Thyroid gland (tissue), 4 donors: Measurements from ENCODE around the gene DNAI1. TPM values are rescaled to one million over a fixed set of nuclear protein-coding genes. Genes with fewer than 3 reads are reported as not detected.
"Not testable (repeated sequence)": the region's sequence is repeated elsewhere in the genome, so short reads cannot be mapped to it uniquely, and the experiment has no call there.

Experiments
- DNase-seq, 2 donors: peaks; one replicate each; pipeline ENCODE4 v3.0.0-alpha.2; 2019
- H3K27ac ChIP-seq, 3 donors: fragments of 200-600 bp; sonication (generic); 1 replicate in 2 of 3; 2 replicates in 1 of 3; pipeline ENCODE4 v1.5.1; 2016 to 2019; ENCODE audit warnings: mild to moderate bottlenecking in 1 of 3, moderate library complexity in 1 of 3
- H3K27me3 ChIP-seq: fragments of 200-600 bp; sonication (generic); one replicate; pipeline ENCODE4 v1.5.1; 2019
- H3K36me3 ChIP-seq, 2 donors: fragments of 200-600 bp; sonication (generic); one replicate each; pipeline ENCODE4 v1.5.1; 2016 to 2019
- H3K4me1 ChIP-seq, 2 donors: fragments of 200-600 bp; sonication (generic); one replicate each; pipeline ENCODE4 v1.5.1; 2017 to 2019
- H3K4me3 ChIP-seq, 3 donors: fragments of 200-600 bp; sonication (generic); replicated peaks in 1 of 3; 1 replicate in 2 of 3; 2 replicates in 1 of 3; pipeline ENCODE4 v1.5.1; 2016; ENCODE audit warnings: mild to moderate bottlenecking in 1 of 3
- H3K9me3 ChIP-seq: fragments of 200-600 bp; sonication (generic); one replicate; pipeline ENCODE4 v1.5.1; 2017
- POLR2A ChIP-seq, 2 donors: fragments of 450-650 bp; IDR thresholded peaks; one replicate each; pipeline ENCODE4 v1.6.1; 2017; ENCODE audit warnings: antibody characterized with exemption in 2 of 2, mild to moderate bottlenecking in 2 of 2, moderate library complexity in 1 of 2
- WGBS, 2 donors: methylation state at CpG; one replicate each; pipeline ENCODE4 v1.1.5; 2017; 5-methylcytosine and 5-hydroxymethylcytosine counted together
- intact Hi-C: fragments of 100-400 bp; cut with DNase I; formaldehyde crosslinking; loops from one replicate; pipeline ENCODE4 v1.15.1; 2023
- total RNA-seq, 4 donors: library from RNA; depleted of rRNA; stranded (reverse); fragments of >200 nt; gene quantifications; one replicate each; pipeline ENCODE4 v1.2.3, GENCODE V29; 2016
- TF ChIP-seq, protein P1 (sequence below), 6 experiments: fragments of 200-600 bp in 3 of 6; fragments of 450-650 bp in 3 of 6; sonication (generic) in 3 of 6; IDR thresholded peaks; one replicate each; pipeline ENCODE4 v1.5.1; 2016 to 2019; ENCODE audit warnings: antibody characterized with exemption in 6 of 6, mild to moderate bottlenecking in 2 of 6, inconsistent platforms in 1 of 6, moderate library complexity in 1 of 6

Gene DNAI1
- total RNA-seq, 4 donors from 2014 or later: 0.81 to 0.89 TPM; not detected in 2

DNA sequence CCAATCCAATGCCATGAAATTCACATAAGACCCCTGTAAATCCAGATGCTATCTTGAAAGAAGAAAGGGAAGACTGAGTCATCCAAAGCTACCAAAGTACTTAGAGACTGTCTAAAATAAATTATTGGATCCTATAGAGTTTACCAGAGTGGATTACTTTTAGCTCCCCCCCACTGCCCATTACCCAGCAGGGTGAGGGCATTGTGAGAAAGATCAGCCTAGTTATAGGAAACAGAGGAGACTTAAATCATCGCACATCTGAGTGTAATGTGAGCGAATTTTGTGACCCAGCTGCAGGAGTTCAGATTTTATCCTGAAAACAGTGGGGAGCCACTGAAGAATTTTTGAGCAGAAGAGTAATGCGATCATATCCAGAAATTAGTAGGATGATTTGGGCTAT lies 65.7 kb downstream of the DNAI1 start:
- 91 to 93% methylated on average over 3 of the region's 3 CpGs for WGBS, 2 donors

GRCh38 chr9:34526026-34526425 lies 67.4 kb downstream of the DNAI1 start:
- no peaks in the 10 kb centered on the region for H3K9me3 ChIP-seq
- 84 to 87% methylated on average over 2 of the region's 2 CpGs for WGBS, 2 donors
- H3K27me3 ChIP-seq: no peaks in the 10 kb centered on the region
- no peak for TF ChIP-seq POLR2A (IDR thresholded peaks at IDR 0.05)
- H3K36me3 ChIP-seq: no peaks in the 10 kb centered on the region
- peaks cover 6 to 10% of the 10 kb centered on the region in 2 donors for H3K4me1 ChIP-seq
- intact Hi-C loops: no loop called here
- no peak for DNase-seq
- H3K27ac ChIP-seq: no peak overlapping the region
- H3K4me3 ChIP-seq: no peak overlapping the region

More for the DNA sequence above, 65.7 kb downstream of the DNAI1 start:
- no peak for DNase-seq
- Histone ChIP-seq H3K9me3 (no peaks in the 10 kb centered on the region), H3K27ac (no peak overlapping the region), H3K4me1 (peaks cover 6 to 10% of the 10 kb centered on the region in 2 donors), H3K36me3 (no peaks in the 10 kb centered on the region), H3K4me3 (no peak overlapping the region), H3K27me3 (no peaks in the 10 kb centered on the region)
- TF ChIP-seq, protein P1, sequence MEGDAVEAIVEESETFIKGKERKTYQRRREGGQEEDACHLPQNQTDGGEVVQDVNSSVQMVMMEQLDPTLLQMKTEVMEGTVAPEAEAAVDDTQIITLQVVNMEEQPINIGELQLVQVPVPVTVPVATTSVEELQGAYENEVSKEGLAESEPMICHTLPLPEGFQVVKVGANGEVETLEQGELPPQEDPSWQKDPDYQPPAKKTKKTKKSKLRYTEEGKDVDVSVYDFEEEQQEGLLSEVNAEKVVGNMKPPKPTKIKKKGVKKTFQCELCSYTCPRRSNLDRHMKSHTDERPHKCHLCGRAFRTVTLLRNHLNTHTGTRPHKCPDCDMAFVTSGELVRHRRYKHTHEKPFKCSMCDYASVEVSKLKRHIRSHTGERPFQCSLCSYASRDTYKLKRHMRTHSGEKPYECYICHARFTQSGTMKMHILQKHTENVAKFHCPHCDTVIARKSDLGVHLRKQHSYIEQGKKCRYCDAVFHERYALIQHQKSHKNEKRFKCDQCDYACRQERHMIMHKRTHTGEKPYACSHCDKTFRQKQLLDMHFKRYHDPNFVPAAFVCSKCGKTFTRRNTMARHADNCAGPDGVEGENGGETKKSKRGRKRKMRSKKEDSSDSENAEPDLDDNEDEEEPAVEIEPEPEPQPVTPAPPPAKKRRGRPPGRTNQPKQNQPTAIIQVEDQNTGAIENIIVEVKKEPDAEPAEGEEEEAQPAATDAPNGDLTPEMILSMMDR (IDR thresholded peaks at IDR 0.05): no peak
- TF ChIP-seq POLR2A (IDR thresholded peaks at IDR 0.05): no peak
- intact Hi-C loops: no loop called here

DNA sequence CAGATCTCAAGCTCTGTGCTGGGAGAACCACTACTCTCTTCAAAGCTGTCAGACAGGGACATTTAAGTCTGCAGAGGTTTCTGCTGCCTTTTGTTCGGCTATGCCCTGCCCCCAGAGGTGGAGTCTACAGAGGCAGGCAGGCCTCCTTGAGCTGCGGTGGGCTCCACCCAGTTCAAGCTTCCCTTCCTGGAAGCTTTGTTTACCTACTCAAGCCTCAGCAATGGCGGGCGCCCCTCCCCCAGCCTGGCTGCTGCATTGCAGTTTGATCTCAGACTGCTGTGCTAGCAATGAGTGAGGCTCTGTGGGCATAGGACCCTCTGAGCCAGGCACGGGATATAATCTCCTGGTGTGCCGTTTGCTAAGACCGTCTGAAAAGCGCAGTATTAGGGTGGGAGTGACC lies 73.4 kb downstream of the DNAI1 start:
- H3K36me3 ChIP-seq, H3K9me3 ChIP-seq, H3K4me1 ChIP-seq, H3K27ac ChIP-seq, H3K27me3 ChIP-seq, intact Hi-C loops, H3K4me3 ChIP-seq, DNase-seq: not testable (repeated sequence)
- WGBS, 2 donors: 87 to 96% methylated on average over 4 to 7 of the region's 8 CpGs

DNA sequence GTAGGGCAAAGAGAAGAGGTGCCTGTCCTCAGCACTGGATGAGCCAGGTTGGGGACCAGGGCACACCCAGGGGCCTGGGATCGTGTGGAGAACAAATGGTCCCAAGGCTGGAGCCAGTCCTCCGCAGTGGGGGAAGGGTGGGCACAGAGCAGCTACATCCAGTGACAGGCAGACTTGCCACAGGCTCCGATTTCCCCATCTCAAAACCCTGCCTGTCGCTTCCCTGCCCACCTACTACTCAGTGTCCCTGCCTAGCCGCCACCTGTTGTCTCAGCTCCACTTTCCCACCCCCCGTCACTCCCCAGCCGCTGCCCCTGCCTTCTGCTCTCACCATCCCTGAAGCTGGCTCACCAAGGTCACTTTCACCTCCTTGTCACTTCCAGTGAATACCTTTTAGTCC lies 78.1 kb downstream of the DNAI1 start:
- no peaks in the 10 kb centered on the region for H3K27me3 ChIP-seq
- no peak for DNase-seq
- H3K9me3 ChIP-seq: no peaks in the 10 kb centered on the region
- H3K4me3 ChIP-seq: no peak overlapping the region
- TF ChIP-seq, protein P1 (IDR thresholded peaks at IDR 0.05): no peak
- TF ChIP-seq POLR2A (IDR thresholded peaks at IDR 0.05): no peak
- intact Hi-C loops: no loop called here
- no peak overlapping the region for H3K27ac ChIP-seq
- no peaks in the 10 kb centered on the region for H3K4me1 ChIP-seq
- WGBS, 2 donors: 55 to 56% methylated on average over 7 of the region's 7 CpGs
- no peaks in the 10 kb centered on the region for H3K36me3 ChIP-seq

- WGBS, 2 donors: 74 to 81% methylated on average over 2 of the region's 2 CpGs
- Histone ChIP-seq H3K36me3 (no peaks in the 10 kb centered on the region), H3K27ac (no peak overlapping the region), H3K9me3 (no peaks in the 10 kb centered on the region), H3K4me1 (no peaks in the 10 kb centered on the region), H3K27me3 (no peaks in the 10 kb centered on the region), H3K4me3 (no peak overlapping the region)
- TF ChIP-seq POLR2A (IDR thresholded peaks at IDR 0.05): no peak
- TF ChIP-seq, protein P1 (IDR thresholded peaks at IDR 0.05): no peak
- DNase-seq: no peak
- intact Hi-C loops: no loop called here
Measured at GRCh38 chr9:34540827-34541226, 82.2 kb downstream of the DNAI1 start.

DNA sequence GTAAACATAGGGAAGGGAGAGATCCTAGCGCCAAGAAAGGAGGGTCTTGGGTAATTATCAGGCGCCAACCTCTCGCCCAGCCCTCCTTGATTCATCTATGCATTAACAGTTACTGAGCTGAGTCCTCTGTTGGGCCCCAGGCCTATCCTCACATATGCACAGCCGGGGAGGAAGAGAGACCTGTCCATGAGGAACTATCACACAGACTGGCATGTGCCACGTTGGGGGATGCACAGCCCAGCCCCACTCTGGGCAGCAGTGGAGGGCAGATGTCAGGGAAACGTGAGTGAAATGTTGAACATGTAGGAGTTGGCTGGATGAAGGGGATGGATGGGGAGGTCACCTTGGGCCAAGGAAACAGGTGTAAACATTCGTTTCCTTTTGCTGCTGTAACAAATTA lies 82.9 kb downstream of the DNAI1 start:
- Histone ChIP-seq H3K36me3 (no peaks in the 10 kb centered on the region), H3K27me3 (no peaks in the 10 kb centered on the region), H3K27ac (no peak overlapping the region), H3K9me3 (no peaks in the 10 kb centered on the region), H3K4me1 (no peaks in the 10 kb centered on the region), H3K4me3 (no peak overlapping the region)
- 81 to 83% methylated on average over 7 of the region's 7 CpGs for WGBS, 2 donors
- DNase-seq: no peak
- TF ChIP-seq, protein P1 (IDR thresholded peaks at IDR 0.05): no peak
- TF ChIP-seq POLR2A (IDR thresholded peaks at IDR 0.05): no peak
- intact Hi-C loops: no loop called here
